GM19438 (cell line): ENCODE data around the gene SRPK2.
"Not testable (repeated sequence)": the region's sequence is repeated elsewhere in the genome, so short reads cannot be mapped to it uniquely, and the experiment has no call there.

Experiments
- ATAC-seq: cut with Tn5 transposase; IDR thresholded peaks from one replicate; pipeline ENCODE4 v1.9.1; 2021; ENCODE audit warnings: low read depth; ENCODE audit not compliant: unreplicated experiment

SRPK2 gene

DNA sequence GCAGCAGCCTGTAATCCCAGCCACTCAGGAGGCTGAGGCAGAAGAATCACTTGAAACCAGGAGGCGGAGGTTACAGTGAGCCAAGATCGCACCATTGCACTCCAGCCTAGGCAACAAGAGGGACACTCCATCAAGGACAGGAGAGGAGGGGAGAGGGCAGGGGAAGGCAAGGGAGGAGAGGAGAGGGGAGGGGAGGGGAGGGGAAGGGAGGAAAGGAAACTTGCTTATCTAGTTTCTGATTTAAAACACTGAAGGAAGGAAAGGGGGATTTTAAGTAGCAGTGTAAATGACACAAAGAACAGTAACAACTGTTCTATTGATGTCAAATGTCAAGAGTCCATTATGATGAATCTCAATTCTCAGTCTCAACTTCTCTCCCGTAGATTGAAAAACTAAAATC lies 43.7 kb downstream of the SRPK2 start:
- no peak for ATAC-seq

DNA sequence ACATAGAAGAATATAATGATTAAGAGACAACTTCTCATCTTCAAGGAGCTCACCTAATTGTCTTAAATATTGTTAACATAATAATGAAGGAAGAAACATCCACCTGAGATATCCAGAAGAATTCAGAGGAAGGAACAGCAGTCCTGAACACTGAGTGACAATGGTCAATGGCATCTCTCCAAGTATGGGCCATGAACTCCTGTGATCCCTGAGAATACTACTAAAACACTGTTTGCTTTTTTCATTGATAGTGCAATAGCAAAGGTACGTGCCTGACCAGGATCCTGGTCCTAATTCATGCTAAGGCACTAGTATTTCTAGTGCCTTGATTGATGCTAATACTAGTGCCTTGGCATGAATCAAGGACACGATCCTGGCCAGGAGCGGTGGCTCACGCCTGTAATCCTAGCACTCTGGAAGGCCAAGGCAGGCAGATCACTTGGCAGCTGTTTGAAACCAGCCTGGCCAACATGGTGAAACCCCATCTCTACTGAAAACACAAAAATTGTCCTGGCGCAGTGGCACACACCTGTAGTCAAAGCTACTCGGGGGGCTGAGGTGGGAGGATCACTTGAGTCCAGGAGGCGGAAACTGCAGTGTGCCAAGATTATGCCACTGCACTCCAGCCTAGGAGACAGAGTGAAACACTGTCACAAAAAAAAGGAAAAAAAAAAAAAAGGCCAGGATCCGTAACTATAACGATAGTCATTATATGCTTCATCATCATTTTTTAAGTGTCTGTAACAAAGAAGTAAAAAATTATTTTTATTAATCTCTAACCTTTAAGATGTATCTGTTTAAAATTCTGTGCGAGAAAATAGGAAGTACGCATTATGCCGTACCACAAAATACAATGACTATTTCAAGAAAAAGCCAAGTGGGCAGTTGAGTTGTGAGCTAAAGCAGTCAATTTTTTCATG lies 49.1 kb downstream of the SRPK2 start:
- ATAC-seq, result no peak

DNA sequence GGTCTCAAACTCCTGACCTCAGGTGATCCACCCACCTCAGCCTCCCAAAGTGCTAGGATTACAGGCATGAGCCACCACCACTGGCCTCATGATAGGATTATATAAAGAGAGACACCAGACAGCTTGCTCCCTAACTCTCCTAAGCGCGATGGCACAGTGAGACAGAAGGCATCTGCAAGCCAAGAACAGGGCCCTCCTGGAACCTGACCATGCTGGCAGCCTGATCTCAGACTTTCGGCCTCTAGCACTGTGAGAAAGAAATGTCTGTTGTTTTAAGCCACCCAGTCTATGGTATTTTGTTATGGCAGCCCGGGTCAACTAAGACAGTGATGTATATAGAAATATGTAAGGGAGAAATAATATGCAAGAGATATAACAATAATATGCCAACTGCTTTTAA lies 51.2 kb downstream of the SRPK2 start:
- ATAC-seq, result no peak

DNA sequence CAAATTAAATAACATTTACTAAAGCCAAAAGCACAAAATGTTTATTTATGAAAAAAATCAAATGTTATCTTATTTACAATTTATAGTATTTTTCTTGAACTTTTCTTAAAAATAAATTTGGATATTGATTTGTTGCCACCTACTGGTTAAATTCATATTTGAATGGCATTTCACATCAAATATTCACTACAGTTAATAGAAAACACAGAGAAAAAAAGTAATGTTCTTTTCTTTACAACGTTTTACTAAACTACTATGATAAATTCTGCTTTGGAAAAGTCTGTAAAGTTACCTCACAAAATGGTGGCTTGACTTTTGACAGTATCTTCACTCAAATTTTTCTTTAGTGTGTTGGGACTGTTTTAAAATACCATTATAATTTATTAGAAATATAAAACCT lies 52.7 kb downstream of the SRPK2 start:
- no peak for ATAC-seq

DNA sequence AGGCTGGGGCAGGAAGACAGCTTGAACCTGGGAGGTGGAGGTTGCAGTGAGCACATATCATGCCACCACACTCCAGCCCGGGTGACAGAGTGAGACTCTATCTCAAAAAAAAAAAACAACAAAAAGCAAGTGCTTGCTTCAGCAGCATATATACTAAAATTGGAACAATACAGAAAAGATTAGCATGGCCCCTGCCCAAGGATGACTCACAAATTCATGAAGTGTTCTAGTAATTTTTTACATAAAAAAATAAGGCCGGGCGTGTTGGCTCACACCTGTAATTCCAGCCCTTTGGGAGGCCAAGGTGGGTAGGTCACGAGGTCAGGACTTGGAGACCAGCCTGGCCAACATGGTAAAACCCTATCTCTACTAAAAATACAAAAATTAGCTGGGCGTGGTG lies 56.1 kb downstream of the SRPK2 start:
- ATAC-seq, result not testable (repeated sequence)

DNA sequence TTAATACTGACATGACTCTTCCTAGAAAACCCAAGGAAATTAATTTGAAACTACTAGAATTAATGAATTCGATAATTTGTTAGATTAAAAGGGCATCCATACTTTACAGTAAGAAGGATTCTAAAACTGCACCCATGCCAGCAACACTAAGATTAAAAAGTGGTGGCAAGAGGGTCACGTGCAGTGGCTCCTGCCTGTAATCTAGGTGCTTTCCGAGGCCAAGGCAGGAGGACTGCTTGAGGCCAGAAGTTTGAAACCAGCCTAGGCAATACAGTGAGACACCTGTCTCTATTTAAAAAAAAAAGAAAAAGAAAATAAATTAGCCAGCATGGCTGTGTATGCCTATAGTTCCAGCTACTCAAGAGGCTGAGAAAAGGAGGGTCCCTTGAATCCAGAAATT lies 58.2 kb downstream of the SRPK2 start:
- no peak for ATAC-seq

DNA sequence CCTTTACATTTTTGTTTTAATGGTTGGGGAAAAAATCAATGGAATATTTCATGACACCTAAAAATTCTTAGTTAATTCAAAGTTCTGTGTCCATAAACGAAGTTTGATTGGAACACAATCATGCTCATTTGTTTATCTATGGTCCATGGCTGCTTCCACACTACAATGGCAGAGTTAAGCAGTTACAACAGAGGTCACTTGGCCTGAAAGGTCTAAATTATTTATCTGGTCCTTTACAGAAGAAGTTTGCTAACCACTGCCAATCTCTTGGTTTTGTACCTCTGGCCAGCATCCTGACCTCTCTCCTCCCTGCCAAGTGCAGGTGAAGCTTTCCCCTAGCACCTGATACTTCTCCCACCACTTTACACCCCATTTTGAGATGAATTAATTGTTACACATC lies 61.5 kb downstream of the SRPK2 start:
- ATAC-seq, result no peak

DNA sequence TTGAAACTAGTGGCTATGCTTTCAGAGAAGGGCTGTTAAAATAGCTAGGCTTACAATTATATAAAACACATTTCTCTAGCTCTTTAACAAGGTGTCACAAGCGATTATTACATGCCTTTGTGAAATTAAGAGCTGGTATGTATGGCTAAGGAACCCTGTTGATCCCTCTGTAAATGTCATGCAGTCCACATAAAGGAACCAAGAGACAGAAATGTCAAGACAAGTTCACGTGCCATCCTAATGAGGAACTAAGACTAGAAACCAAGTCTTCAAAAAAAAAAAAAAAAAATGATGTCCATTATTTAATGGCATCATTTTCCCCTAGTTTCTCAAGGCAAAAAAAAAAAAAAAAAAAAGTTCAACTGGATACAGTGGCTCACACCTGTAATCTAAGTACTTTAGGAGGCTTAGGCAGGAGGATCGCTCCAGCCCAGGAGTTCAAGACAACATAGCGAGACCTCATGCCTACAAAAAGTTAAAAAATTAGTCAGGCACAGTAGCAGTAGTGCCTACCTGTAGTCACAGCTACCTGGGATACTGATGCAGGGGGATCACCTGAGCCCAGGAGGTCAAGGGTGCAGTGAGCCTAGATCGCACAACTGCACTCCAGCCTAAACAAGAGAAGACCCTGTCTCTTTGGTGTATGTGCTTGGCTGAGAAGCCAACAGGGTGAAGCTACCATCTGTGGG lies 63.4 kb downstream of the SRPK2 start:
- ATAC-seq, result no peak

DNA sequence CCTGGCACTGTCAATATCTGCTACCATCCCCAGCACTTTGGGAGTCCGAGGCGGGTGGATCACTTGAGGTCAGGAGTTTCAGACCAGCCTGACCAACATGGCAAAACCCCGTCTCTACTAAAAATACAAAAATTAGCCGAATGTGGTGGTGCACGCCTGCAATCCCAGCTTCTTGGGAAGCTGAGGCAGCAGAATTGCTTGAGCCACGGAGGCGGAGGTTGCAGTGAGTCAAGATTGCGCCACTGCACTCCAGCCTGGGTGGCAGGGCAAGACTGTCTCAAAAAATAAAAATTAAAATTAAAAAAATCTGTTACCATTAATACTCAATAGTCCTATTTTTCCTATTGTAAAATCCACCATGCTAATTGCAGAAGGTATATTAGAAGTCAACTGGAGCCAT lies 64.1 kb downstream of the SRPK2 start:
- ATAC-seq, result not testable (repeated sequence)

DNA sequence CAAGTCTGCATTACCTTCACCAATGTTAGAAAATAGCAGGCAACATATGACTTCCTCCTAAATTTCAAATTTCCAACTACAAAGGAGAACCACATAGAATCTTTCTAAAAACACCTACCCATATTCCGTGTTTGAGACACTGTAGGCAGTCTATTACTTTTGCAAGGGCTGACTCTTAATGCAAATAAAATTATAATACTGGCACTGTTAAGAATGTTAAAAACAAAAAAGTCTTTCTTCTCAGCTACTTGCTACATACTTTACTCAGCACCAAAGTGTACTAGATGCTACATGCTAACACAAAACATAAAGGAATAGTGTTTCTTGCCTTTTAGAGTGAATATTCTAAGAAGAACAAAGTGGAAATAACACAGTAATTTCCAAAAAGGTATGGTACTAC lies 65.4 kb downstream of the SRPK2 start:
- no peak for ATAC-seq

DNA sequence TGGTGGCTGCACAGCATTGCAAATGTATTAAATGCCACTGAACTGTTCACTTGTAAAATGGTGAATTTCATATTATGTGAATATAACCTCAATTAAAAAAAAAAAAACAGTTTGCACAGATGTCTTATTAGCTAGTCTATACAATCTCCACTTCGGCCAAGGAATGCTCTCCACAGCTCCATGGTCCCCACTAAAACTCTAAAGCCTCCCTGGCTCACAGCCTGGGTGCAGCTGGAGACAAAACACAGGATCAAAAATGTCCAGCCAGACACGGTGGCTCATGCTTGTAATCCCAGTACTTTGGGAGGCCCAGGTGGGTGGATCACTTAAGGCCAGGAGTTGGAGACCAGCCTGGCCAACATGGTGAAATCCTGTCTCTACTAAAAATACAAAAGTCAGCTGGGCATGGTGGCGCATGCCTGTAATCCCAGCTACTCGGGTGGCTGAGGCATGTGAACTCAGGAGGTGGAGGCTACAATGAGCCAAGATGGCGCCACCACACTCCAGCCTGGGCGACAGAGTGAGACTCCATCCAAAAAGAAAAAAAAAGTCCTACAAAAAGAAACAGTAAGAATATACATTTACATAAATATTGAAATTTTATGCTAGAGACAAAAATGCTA lies 66.0 kb downstream of the SRPK2 start:
- ATAC-seq, result no peak

DNA sequence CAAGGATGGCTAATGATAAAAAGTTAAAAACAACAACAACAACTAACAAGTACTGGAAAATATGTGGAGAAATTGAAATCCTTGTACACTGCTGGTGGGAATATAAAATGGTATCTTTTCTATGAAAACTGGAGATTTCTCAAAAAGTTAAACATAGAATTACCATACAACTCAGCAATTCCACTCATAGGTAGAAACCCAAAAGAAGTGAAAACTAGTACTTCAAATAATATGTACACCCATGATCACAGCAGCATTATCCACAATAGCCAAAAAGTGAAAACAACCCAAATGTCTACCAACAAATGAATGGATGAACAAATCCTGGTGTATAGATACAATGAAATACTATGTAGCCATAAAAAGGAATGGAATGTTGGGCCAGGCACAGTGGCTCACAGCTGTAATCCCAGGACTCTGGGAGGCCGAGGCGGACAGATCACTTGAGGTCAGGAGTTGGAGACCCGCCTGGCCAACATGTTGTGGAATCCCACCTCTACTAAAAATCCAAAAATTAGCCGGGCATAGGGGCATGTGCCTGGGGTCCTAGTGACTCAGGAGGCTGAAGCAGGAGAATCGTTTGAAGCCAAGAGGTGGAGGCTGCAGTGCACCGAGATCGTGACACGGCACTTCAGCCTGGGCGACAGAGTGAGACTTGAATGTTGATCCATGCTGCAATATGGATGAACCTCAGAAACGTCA lies 66.8 kb downstream of the SRPK2 start:
- ATAC-seq, result no peak

DNA sequence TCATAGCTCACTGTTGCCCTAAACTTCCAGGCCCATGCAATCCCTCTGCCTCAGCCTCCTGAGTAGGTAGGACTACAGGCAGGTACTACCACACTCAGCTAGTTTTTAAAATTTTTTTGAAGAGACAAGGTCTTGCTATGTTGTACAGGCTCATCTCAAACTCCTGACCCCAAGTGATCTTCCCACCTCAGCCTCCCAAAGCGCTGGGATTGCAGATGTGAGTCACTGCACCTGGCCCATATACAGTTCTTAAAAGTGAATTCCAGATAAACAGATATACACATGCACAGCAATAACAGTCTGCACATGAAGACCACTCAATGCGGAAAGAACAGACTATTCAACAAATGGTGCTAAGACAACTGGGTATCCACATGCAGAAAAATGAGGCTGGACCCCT lies 67.8 kb downstream of the SRPK2 start:
- ATAC-seq, result no peak

DNA sequence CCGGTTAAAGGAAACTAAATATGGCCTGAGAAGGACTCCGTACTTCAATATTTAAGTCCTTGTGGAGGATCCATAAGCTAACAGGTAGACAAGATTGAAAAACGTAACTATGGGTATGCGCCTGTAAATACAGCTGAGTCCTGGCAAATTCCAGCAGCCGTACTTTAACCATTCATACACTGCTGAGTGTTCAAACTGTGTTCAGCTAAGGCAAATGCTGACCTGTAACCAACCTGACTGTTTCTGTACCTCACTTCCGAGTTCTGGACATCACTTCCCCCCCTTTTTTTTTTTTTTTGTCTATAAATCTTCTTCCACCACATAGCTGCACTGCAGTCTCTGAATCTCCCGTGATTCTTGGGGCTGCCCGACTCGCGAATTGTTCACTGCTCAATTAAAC lies 69.1 kb downstream of the SRPK2 start:
- ATAC-seq, result no peak

DNA sequence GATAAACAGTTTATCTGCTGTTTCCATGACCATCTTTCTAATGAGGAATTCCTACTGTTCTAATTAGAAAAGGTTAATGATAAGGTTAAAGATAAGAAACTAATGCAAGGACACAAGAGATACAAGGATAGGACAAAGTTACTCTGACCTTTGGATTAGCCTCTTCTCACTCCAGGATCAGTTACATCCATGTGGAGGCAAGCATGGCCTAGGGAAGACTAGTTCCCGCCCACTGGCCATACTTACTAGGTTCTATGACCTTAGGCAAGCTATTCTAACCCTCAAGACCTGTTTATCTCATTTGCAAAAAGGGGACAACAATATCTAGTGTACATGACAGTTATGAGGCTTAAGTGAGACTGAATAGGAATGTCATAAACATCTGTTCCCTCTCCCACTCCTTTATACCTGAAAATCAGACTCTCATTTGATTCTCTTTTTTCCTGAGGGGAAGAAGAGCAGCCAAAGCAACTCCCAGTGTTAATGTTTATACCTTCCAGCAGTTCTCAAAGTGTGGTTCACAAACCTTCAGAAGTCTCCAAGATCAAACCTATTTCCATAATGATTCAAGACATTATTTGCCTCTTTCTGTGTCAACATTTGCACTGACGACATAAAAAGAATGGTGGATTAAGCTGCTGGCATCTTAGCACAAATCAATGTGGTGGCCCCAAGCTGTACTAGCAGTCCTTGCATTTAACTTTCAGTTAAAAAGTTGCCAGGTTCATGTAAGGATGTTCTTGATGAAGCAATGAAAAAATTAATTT lies 72.0 kb downstream of the SRPK2 start:
- no peak for ATAC-seq

DNA sequence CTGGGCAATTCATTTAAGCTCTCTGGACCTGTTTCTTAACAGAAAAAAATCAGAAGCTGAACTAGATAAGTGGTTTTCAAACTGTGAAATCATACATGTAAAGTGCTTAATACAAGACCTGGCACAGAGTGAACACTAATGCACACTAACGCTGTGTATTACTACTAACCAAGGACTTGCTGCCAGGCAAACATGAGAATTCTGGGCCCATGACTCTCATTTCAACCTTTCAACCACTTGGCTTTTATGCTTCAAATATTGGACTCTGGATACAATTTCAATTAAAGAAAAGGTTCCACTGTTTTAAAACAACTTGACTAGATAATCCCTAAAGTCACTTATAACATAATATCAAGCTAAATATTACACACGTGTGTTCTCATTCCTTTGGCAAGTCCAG lies 73.4 kb downstream of the SRPK2 start:
- ATAC-seq, result no peak

DNA sequence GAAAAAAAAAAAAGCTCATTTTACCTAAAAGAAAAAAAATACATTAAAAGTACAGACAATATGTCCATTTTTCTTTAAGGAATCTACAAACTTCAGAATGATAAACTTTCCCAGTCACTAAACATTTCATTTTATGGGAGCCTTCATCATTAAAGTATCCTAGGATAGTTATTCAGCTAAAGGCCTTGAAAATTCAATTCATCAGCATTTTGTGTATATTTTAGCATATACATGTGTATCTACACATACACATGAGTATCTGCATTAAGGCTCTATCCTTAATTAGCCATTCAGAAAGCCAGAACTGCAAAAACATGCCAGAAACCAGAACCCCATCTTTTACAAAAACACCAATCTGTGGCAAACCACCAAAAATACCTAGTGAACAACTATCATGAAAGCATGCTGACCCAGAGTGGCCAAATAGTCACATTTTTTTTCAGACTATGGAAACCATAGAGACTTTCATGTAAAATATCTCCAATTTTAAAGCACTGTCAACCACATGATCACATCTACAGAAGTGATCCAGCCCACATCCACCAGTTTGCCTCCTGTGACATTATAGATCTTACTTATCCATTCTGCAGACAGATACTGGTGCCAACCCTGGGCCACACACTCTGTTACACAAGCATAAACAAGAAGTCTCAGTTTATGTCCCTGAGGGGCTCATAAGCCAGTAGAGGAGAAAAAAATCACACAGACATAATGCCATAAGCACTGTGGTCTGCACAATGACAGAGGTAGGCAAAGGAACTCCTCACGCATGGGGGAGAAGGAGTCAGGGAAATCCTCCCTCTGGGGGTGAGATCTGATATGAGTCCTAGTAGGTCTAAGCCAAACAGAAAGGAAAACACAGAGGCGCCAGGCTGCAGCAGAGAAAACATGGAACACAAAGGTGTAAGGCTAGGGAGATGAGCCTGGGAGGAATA lies 79.2 kb downstream of the SRPK2 start:
- ATAC-seq, result peak; percentile 42

DNA sequence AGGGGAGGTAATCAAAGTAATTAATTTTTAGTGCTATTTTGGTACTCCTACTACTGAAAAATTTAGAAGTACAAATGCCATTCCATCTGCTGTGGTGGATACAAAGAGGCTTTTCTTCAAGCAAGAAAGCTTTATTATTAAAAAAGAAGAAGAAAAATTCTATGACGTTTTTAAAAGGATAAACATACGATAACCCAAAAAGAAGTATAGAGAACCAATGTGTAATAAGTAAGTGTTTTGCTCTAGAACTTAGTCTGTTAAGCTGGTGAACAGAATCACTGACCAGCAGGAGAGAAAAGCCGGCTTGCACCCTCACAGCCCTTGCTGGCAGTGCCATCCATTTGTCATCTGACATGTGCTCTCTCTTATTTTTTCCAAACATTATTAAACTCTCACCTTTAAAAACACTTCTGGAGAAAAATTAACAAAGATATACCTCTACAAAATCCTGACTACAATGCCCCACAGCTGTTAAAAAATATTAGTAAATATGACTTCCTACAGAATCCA lies 81.5 kb downstream of the SRPK2 start:
- no peak for ATAC-seq

DNA sequence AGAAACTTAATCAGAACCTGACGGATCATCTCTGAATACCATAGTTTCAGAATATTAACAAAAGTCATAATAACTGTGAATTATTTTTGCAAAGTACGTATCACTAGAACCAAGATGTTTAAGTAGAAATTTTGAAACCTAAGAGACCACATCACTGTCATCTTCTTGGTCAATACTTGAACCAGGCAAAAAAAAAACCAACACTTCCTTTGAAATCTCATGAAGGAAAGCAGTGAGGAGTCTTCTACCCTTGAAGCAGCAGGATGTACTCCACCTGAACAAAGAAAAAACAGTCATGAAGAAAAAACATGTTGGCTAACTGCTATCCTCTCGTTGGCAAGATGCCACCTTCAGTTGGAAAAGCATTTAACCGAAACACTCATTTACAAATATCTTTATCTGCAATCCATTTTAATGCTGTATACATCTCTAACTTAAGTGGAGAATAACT lies 82.4 kb downstream of the SRPK2 start:
- ATAC-seq, result no peak
